Transverse colon (tissue), 4 donors: ENCODE data around the gene HDGFL3.

ENCODE experiments used
- EP300 ChIP-seq: sonication (generic); formaldehyde crosslinking; IDR thresholded peaks from one replicate; pipeline ENCODE4 v1.6.1; 2017; ENCODE audit warnings: antibody characterized with exemption, low read depth
- POLR2A ChIP-seq: fragments of 450-650 bp; IDR thresholded peaks from one replicate; pipeline ENCODE4 v1.6.1; 2016; ENCODE audit warnings: antibody characterized with exemption, mild to moderate bottlenecking, moderate library complexity
- POLR2AphosphoS5 ChIP-seq, 3 donors: sonication (generic); formaldehyde crosslinking; IDR thresholded peaks; one replicate each; pipeline ENCODE4 v1.6.1; 2016; ENCODE audit warnings: antibody characterized with exemption in 3 of 3
- TF ChIP-seq, protein P1 (sequence below), 5 experiments: fragments of 200-600 bp in 3 of 5; fragments of 450-650 bp in 2 of 5; sonication (generic) in 3 of 5; IDR thresholded peaks; 1 replicate in 2 of 5; 2 replicates in 3 of 5; pipeline ENCODE4 v1.5.1; 2016 to 2017; ENCODE audit warnings: antibody characterized with exemption in 5 of 5, inconsistent platforms in 3 of 5, mild to moderate bottlenecking in 2 of 5, moderate library complexity in 1 of 5

DNA sequence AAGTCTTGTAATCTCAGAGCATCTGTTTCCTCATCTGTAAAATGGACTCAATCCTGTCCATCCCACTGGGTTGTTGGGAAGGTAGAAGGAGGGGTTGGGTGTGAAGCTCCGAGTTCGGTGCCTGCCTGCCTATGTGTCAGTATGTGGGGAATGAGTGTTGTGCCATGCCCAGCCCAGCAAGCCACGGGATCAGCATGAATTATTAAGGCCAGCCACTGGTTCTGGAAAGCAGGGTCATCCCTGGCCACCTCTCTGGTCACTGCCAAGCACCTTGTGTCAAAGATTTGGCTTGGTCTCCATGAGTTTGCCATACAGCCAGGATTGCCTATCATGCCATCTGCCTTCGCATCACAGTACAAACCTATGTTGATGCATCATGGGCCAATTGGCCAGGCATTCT lies 88.7 kb downstream of the HDGFL3 start:
- TF ChIP-seq EP300: no peak
- TF ChIP-seq, protein P1, sequence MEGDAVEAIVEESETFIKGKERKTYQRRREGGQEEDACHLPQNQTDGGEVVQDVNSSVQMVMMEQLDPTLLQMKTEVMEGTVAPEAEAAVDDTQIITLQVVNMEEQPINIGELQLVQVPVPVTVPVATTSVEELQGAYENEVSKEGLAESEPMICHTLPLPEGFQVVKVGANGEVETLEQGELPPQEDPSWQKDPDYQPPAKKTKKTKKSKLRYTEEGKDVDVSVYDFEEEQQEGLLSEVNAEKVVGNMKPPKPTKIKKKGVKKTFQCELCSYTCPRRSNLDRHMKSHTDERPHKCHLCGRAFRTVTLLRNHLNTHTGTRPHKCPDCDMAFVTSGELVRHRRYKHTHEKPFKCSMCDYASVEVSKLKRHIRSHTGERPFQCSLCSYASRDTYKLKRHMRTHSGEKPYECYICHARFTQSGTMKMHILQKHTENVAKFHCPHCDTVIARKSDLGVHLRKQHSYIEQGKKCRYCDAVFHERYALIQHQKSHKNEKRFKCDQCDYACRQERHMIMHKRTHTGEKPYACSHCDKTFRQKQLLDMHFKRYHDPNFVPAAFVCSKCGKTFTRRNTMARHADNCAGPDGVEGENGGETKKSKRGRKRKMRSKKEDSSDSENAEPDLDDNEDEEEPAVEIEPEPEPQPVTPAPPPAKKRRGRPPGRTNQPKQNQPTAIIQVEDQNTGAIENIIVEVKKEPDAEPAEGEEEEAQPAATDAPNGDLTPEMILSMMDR (IDR thresholded peaks at IDR 0.05): no peak
- no peak for TF ChIP-seq POLR2AphosphoS5 (IDR thresholded peaks at IDR 0.05)
- TF ChIP-seq POLR2A: no peak
